T-helper 2 cell treated with Interferon-gamma antibody and Interleukin-4, amounts not matched to agents 100 ng/mL and 5 ng/mL, for 36 hours (primary cell): Measurements from ENCODE around the gene EHD2. TPM values are rescaled to one million over a fixed set of nuclear protein-coding genes. Genes with fewer than 3 reads are reported as not detected.
"Not testable (repeated sequence)": the region's sequence is repeated elsewhere in the genome, so short reads cannot be mapped to it uniquely, and the experiment has no call there.

Source experiments
- intact Hi-C: fragments of 100-400 bp; cut with micrococcal nuclease; formaldehyde crosslinking; loops from one replicate; pipeline ENCODE4 v1.15.1; 2023
- total RNA-seq: library from RNA; stranded (reverse); gene quantifications from 2 replicates; pipeline ENCODE4 v1.2.3, GENCODE V29; 2022

The EHD2 gene
- total RNA-seq, 1 donor from 2014 or later: 0.11 TPM

- intact Hi-C loops: loop anchor here (2.0 kb wide), 1 partner anchor 34 kb away; the partner anchor contains the start of gene SELENOW
Observed at GRCh38 chr19:47745010-47745901, 32.0 kb downstream of the EHD2 start, which contains the start of gene NOP53. Gene NOP53, plus strand, starts transcription at chr19:47745546. Its CDS starts 14 bp downstream, at chr19:47745560.

- intact Hi-C loops: not testable (repeated sequence)
Observed at GRCh38 chr19:47746129-47746528, 32.9 kb downstream of the EHD2 start.

GRCh38 chr19:47749326-47749725 lies 36.1 kb downstream of the EHD2 start:
- intact Hi-C loops: no loop called here

GRCh38 chr19:47750752-47751151 lies 37.5 kb downstream of the EHD2 start:
- intact Hi-C loops: no loop called here

- intact Hi-C loops: no loop called here
Observed at GRCh38 chr19:47752440-47753211, 39.4 kb downstream of the EHD2 start.

- intact Hi-C loops: no loop called here
Observed at GRCh38 chr19:47754206-47755064, 41.2 kb downstream of the EHD2 start.

- intact Hi-C loops: no loop called here
Observed at GRCh38 chr19:47755065-47755761, 42.0 kb downstream of the EHD2 start.

GRCh38 chr19:47755762-47756626 lies 42.8 kb downstream of the EHD2 start:
- intact Hi-C loops: no loop called here

GRCh38 chr19:47756627-47756929 lies 43.4 kb downstream of the EHD2 start:
- intact Hi-C loops: no loop called here

- intact Hi-C loops: no loop called here
Observed at GRCh38 chr19:47756953-47757608, 43.9 kb downstream of the EHD2 start.

- intact Hi-C loops: no loop called here
Observed at GRCh38 chr19:47757617-47758442, 44.6 kb downstream of the EHD2 start.

- intact Hi-C loops: no loop called here
Observed at GRCh38 chr19:47758443-47758804, 45.2 kb downstream of the EHD2 start.

- intact Hi-C loops: no loop called here
Observed at GRCh38 chr19:47760632-47760999, 47.4 kb downstream of the EHD2 start.

- intact Hi-C loops: no loop called here
Observed at GRCh38 chr19:47761566-47761965, 48.3 kb downstream of the EHD2 start.

- intact Hi-C loops: no loop called here
Observed at GRCh38 chr19:47762151-47762550, 48.9 kb downstream of the EHD2 start.

- intact Hi-C loops: no loop called here
Observed at GRCh38 chr19:47762615-47763308, 49.5 kb downstream of the EHD2 start.

- intact Hi-C loops: not testable (repeated sequence)
Observed at GRCh38 chr19:47764705-47765104, 51.5 kb downstream of the EHD2 start.
